NCI-H187 treated with DMSO at 0.1 percent for 48 hours (cell line): Measurements from ENCODE around the gene KISS1R.

Source experiments
- DNase-seq: peaks from one replicate; lab custom pipeline; 2025; lab: John Stamatoyannopoulos, UW

KISS1R gene

GRCh38 chr19:899336-900042, 17.6 kb upstream of the KISS1R start:
- DNase-seq = no peak

GRCh38 chr19:900043-900301, 17.2 kb upstream of the KISS1R start:
- no peak for DNase-seq

- DNase-seq = no peak
These were observed 16.6 kb upstream of the KISS1R start for GRCh38 chr19:900302-901111.

- DNase-seq = no peak
These were observed 15.7 kb upstream of the KISS1R start for GRCh38 chr19:901216-902092.

DNA sequence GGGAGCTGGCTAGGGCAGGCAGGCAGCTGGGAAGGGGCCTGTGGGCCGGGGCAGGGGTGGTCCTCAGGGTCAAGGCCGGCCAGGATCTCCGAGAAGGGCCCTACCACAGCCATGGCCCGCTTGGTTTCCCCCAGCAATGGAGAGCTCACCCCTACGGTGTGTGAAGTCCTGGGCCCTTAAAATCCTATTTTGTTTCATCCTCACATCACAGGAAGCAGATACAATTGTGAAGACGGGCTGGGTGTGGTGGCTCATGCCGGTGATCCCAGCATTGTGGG, 15.1 kb upstream of the KISS1R start:
- no peak for DNase-seq

- no peak for DNase-seq
These were observed 14.5 kb upstream of the KISS1R start for GRCh38 chr19:902446-903226.

DNA sequence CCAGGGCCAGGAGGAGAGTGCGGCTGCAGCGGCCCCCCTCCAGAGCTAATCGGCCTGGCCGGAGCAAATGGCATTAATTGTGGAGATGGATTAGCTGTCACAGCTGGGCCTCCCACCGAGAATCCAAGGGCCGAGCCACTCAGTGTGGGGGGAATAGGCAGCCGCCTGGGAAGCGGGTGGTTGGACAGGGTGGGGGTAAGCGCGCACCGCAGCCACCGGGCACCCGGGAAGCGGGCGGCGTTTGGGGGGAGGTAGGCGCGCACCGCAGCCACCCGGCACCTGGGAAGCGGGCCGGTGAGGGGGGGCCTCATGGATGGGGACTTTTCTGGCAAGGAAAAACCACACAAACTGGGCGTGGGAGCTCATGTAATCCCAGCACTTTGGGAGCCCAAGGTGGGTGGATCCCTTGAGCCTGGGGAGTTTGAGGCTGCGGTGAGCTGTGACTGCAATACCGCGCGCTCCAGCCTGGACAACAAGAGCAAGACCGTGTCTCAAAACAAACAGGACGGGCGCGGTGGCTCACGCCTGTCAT, 13.8 kb upstream of the KISS1R start:
- no peak for DNase-seq

- DNase-seq = no peak
These were observed 12.6 kb upstream of the KISS1R start for GRCh38 chr19:904545-904944.

GRCh38 chr19:906480-906879, 10.7 kb upstream of the KISS1R start:
- DNase-seq = no peak

DNA sequence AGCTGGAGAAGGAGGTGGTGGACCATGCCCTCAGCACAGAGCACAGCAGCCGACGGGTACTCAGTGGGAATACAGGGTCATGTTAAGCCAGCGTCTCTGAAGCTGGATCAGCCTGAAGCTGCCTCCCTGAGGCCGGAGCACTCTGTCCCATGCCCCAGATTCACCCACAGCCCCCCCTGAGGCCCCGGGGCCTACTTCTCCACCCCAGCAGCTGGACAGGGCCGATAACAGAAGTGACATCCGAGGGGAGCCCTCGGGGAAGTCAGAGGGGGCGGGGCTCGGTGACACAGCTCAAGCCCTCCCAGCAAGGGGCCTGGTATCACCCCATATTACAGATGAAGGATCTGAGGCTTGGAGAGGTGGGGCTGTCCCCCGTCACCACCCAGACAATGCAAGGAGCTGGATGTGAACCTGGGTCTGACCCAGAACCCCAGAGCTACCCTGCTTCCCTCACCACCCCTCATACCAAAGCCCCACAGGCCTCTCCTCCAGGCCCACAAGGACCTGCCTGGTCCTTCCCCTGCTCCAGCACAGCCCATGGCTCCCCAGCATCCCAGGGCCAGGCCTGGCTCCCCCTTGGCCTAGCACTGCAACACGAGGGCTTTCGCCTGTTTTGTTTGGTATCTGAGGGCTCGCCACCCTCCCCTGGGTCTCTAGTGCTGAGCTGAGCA, 9.8 kb upstream of the KISS1R start:
- DNase-seq = no peak

DNA sequence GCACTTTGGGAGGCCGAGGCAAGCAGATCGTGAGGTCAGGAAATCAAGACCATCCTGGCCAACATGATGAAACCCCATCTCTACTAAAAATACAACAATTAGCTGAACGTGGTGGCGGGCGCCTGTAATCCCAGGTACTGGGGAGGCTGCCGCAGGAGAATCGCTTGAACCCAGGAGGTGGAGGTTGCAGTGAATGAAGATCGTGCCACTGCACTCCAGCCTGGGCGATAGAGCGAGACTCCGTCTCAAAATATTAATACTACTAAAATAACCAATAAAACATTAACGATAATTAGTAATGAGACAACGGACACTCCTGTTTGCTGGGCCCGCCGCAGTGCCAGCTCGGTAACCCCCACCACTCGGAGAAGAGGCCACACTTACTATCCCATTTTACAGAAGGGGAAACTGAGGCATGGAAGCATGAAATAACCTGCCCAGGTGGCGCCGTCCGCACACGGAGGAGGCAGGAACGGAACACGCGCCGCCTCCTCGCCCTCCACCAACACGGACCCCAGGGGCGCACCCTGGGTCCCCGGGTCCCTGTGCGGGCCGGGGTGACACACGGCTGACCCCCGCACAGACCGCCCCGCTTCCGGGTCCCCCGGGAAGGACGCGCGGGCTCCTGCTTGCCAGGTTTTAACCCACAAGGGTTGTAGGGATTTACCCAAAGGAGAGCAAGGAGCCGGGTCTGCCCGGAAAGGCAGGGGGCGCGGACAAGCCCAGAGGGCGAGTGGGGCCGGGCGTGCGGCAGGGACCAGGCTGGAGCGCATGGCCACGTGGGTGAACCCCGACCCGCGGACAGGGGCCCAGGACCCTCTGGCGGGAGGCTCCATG, 5.7 kb upstream of the KISS1R start:
- DNase-seq = no peak

GRCh38 chr19:912181-913079, 4.7 kb upstream of the KISS1R start:
- DNase-seq = no peak

GRCh38 chr19:913080-913748, 3.9 kb upstream of the KISS1R start, which contains the start of gene R3HDM4:
R3HDM4 (minus strand) TSS chr19:913219; CDS start chr19:913157, 62 bp downstream.
- DNase-seq = no peak

GRCh38 chr19:916645-917322, 349 bp upstream of the KISS1R start:
- no peak for DNase-seq

DNA sequence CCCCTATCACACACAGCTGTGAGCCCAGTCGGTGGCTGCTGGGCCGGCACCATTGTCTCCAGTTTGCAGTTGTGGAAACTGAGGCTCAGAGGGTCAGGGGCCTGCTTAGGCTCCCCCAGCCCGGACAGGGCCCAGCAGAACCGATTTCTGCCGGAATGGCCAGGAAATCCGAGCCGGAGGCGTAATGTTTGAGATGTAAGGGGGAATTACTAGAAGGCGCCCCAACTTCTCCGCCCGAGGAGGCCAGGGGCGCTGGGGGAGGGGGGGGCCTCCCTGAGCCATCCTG, 962 bp downstream of the KISS1R start:
- no peak for DNase-seq

GRCh38 chr19:918481-919198, 1.5 kb downstream of the KISS1R start:
- no peak for DNase-seq

- DNase-seq = no peak
These were observed 2.3 kb downstream of the KISS1R start for GRCh38 chr19:919199-920050.
